DMS 273 (cell line): ENCODE data around the gene TMEM205.
"Not testable (repeated sequence)": the region's sequence is repeated elsewhere in the genome, so short reads cannot be mapped to it uniquely, and the experiment has no call there.

Source experiments
- DNase-seq: peaks from one replicate; lab custom pipeline; 2025; ENCODE audit not compliant: unreplicated experiment; lab: John Stamatoyannopoulos, UW

Gene TMEM205

GRCh38 chr19:11373166-11373884 is 27.3 kb upstream of the TMEM205 start:
- DNase-seq: peak; percentile 90

GRCh38 chr19:11370744-11371143 is 24.7 kb upstream of the TMEM205 start:
- DNase-seq: no peak

- DNase-seq: no peak
These were observed 21.5 kb upstream of the TMEM205 start for GRCh38 chr19:11367528-11367927.

- DNase-seq: peak; percentile 33
These were observed 19.6 kb upstream of the TMEM205 start for GRCh38 chr19:11365557-11366117.

- DNase-seq: peak; percentile 58
These were observed 18.9 kb upstream of the TMEM205 start for GRCh38 chr19:11364935-11365334.

GRCh38 chr19:11364296-11364904 is 18.3 kb upstream of the TMEM205 start:
- DNase-seq: no peak

- no peak for DNase-seq
These were observed 17.8 kb upstream of the TMEM205 start for GRCh38 chr19:11363881-11364280.

GRCh38 chr19:11361771-11362731 is 16.0 kb upstream of the TMEM205 start:
- DNase-seq: no peak

- DNase-seq: peak; percentile 61
These were observed 15.1 kb upstream of the TMEM205 start for GRCh38 chr19:11361037-11361770.

GRCh38 chr19:11359421-11359820 is 13.4 kb upstream of the TMEM205 start:
- DNase-seq: no peak

GRCh38 chr19:11356676-11357550 is 10.8 kb upstream of the TMEM205 start:
- DNase-seq: peak; percentile 59

- DNase-seq: no peak
These were observed 10.0 kb upstream of the TMEM205 start for GRCh38 chr19:11356074-11356397.

GRCh38 chr19:11355160-11356073 is 9.3 kb upstream of the TMEM205 start, which contains the start of gene PLPPR2:
Gene PLPPR2, plus strand, starts transcription at chr19:11355432. Its CDS starts 2,242 bp downstream, at chr19:11357674.
- DNase-seq: peak; percentile 95

GRCh38 chr19:11354102-11354501 is 8.0 kb upstream of the TMEM205 start:
- not testable (repeated sequence) for DNase-seq

- no peak for DNase-seq
These were observed 3.1 kb upstream of the TMEM205 start for GRCh38 chr19:11349171-11349570.

- DNase-seq: peak; percentile 50
These were observed 1.5 kb upstream of the TMEM205 start for GRCh38 chr19:11347546-11348039.

- peak; percentile 34 for DNase-seq
These were observed 805 bp downstream of the TMEM205 start for GRCh38 chr19:11345122-11345803.

- DNase-seq: no peak
These were observed 3.6 kb downstream of the TMEM205 start for GRCh38 chr19:11342429-11342828.
